ENCODE measurements around the gene GTPBP4.

GTPBP4 gene

GRCh38 chr10:955127-955819, 33.0 kb upstream of the GTPBP4 start:
- in situ Hi-C loops (cut with HindIII; ENCODE audit: low sequenced_read_pairs): no loop called here
- no peak overlapping the region for H3K4me3 ChIP-seq (ENCODE audit: low read depth, low read length)
- DNase-seq (ENCODE audit: low read depth): no peak
- TF ChIP-seq CTCF (IDR thresholded peaks at IDR 0.05; ENCODE audit: low read depth, low read length, missing control alignments): no peak

GRCh38 chr10:955820-956217, 32.4 kb upstream of the GTPBP4 start:
- no peak overlapping the region for H3K4me3 ChIP-seq (ENCODE audit: low read depth, low read length)
- in situ Hi-C loops (cut with HindIII; ENCODE audit: low sequenced_read_pairs): no loop called here
- no peak for DNase-seq (ENCODE audit: low read depth)
- TF ChIP-seq CTCF (IDR thresholded peaks at IDR 0.05; ENCODE audit: low read depth, low read length, missing control alignments): no peak

- DNase-seq (ENCODE audit: low read depth): no peak
- no peak overlapping the region for H3K4me3 ChIP-seq (ENCODE audit: low read depth, low read length)
- TF ChIP-seq CTCF (IDR thresholded peaks at IDR 0.05; ENCODE audit: low read depth, low read length, missing control alignments): no peak
- in situ Hi-C loops (cut with HindIII; ENCODE audit: low sequenced_read_pairs): no loop called here
These were observed 30.1 kb upstream of the GTPBP4 start for GRCh38 chr10:958106-958505.

GRCh38 chr10:958856-959255, 29.4 kb upstream of the GTPBP4 start:
- no peak for DNase-seq (ENCODE audit: low read depth)
- H3K4me3 ChIP-seq (ENCODE audit: low read depth, low read length): no peak overlapping the region
- TF ChIP-seq CTCF (IDR thresholded peaks at IDR 0.05; ENCODE audit: low read depth, low read length, missing control alignments): no peak
- in situ Hi-C loops (cut with HindIII; ENCODE audit: low sequenced_read_pairs): no loop called here

- TF ChIP-seq CTCF (IDR thresholded peaks at IDR 0.05; ENCODE audit: low read depth, low read length, missing control alignments): no peak
- H3K4me3 ChIP-seq (ENCODE audit: low read depth, low read length): no peak overlapping the region
- no peak for DNase-seq (ENCODE audit: low read depth)
- in situ Hi-C loops (cut with HindIII; ENCODE audit: low sequenced_read_pairs): no loop called here
These were observed 25.9 kb upstream of the GTPBP4 start for GRCh38 chr10:962342-962741.

GRCh38 chr10:963186-963585, 25.0 kb upstream of the GTPBP4 start:
- in situ Hi-C loops (cut with HindIII; ENCODE audit: low sequenced_read_pairs): no loop called here
- no peak for DNase-seq (ENCODE audit: low read depth)
- no peak overlapping the region for H3K4me3 ChIP-seq (ENCODE audit: low read depth, low read length)
- no peak for TF ChIP-seq CTCF (IDR thresholded peaks at IDR 0.05; ENCODE audit: low read depth, low read length, missing control alignments)

Measured in astrocyte of the cerebellum (primary cell).